Measurements from ENCODE around the gene ZFPM1. TPM values are rescaled to one million over a fixed set of nuclear protein-coding genes. Genes with fewer than 3 reads are reported as not detected.

The ZFPM1 gene
- total RNA-seq, 6 donors from 2014 or later = 1.0 to 8.4 (median 3.3) TPM

DNA sequence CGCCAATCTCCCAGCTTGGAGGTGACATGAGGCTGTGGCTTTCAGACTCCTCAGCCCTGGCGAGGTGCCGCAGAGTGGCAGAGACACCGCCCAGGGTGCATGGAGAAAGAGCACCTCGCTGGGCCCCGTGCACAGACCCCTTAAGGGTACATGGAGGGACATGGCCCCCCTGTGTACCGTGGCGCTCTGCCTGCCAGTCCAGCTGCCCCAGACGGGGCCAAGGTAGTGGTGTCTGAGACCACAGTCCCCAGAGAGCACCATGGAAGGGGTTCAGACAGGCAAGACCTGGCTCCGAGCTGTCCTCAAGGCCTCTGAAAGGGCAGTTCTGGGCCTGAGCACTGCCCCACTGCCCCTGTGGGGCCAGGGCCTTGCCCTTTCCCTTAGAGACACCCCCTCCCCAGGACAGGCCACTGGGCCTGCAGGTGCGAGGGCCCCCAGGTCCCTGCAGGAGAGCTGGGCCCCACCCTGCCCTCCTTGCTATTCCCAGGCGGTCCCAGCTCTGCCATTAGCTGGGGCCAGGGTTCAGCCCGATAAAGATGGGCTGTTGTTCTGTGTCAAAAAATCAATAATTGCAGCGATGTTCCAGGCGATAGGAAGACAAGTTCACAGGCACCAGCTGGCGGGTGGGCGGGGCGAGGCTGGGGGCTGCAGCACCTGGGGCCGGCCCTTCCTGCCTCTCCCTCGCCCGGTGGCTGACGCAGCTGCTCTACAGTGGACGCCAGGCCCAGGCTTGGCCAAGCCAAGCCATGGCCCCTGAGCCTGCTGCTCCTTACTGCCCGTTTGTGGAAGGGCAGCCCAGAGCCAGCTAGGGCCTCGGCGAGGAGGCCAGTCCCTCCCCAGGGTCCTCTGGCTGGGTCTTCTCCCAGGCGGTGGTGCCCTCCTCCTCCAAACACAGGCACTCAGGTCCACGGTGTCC, 51.7 kb downstream of the ZFPM1 start:
- H3K36me3 ChIP-seq = no peaks in the 10 kb centered on the region
- no peak overlapping the region for H3K4me3 ChIP-seq
- TF ChIP-seq EP300 (IDR thresholded peaks at IDR 0.05) = no peak
- no peak for TF ChIP-seq POLR2AphosphoS5 (IDR thresholded peaks at IDR 0.05)
- TF ChIP-seq, protein P1, sequence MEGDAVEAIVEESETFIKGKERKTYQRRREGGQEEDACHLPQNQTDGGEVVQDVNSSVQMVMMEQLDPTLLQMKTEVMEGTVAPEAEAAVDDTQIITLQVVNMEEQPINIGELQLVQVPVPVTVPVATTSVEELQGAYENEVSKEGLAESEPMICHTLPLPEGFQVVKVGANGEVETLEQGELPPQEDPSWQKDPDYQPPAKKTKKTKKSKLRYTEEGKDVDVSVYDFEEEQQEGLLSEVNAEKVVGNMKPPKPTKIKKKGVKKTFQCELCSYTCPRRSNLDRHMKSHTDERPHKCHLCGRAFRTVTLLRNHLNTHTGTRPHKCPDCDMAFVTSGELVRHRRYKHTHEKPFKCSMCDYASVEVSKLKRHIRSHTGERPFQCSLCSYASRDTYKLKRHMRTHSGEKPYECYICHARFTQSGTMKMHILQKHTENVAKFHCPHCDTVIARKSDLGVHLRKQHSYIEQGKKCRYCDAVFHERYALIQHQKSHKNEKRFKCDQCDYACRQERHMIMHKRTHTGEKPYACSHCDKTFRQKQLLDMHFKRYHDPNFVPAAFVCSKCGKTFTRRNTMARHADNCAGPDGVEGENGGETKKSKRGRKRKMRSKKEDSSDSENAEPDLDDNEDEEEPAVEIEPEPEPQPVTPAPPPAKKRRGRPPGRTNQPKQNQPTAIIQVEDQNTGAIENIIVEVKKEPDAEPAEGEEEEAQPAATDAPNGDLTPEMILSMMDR (IDR thresholded peaks at IDR 0.05) = no peak
- TF ChIP-seq POLR2A (IDR thresholded peaks at IDR 0.05) = no peak
- ATAC-seq (ENCODE audit: low FRiP score in 2 of 2) (no peak), DNase-seq (peak in 1 of 2 donors; percentile 64)
- H3K27ac ChIP-seq = no peak overlapping the region
- 89 to 93% methylated on average over 8 to 25 of the region's 28 CpGs for WGBS, 2 donors
- peaks cover under 1 to 12% (median 4%) of the 10 kb centered on the region in 4 donors for H3K4me1 ChIP-seq
- no peaks in the 10 kb centered on the region for H3K9me3 ChIP-seq
- H3K27me3 ChIP-seq = no peaks in the 10 kb centered on the region

DNA sequence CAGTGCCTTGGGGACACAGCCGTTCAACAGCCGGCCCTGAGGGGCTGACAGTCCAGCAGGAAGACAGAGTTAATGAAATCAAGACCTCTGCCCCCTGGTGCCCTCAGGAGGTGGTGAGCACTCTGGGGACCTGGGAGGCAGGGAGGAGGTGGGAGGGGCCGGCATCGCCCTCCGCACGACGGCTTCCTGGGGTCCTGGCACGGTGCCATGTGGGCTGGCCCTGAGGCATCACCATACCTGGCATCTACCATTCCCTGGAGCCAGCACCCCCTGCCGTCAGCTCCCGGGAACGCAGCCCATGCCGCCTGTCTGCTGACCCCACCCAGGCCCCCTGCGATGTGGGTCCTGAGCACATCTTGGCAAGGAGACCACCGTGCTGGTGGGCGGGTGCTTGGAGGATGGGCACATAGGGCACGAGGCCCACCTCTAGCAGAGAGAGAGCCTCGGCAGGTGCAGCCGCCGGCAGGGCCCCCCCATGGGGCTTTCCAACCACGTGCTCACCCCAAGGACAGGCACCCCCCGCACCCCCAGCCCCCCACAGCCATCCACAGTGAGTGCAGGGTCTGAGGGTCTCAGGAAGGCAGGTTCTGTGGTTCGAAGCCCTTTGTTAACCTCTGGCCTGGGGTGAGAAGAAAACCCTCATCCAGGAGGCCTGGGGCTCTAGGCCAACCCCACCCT, 52.5 kb downstream of the ZFPM1 start:
- Histone ChIP-seq H3K9me3 (no peaks in the 10 kb centered on the region), H3K27me3 (no peaks in the 10 kb centered on the region), H3K27ac (no peak overlapping the region), H3K4me3 (no peak overlapping the region), H3K36me3 (no peaks in the 10 kb centered on the region), H3K4me1 (peaks cover 0 to 7% (median 2%) of the 10 kb centered on the region in 4 donors)
- TF ChIP-seq EP300 (IDR thresholded peaks at IDR 0.05) (no peak), POLR2A (IDR thresholded peaks at IDR 0.05) (no peak), POLR2AphosphoS5 (IDR thresholded peaks at IDR 0.05) (no peak)
- TF ChIP-seq, protein P1 (IDR thresholded peaks at IDR 0.05) = peak in 4 of 6 experiments; percentile 45 to 63 (median 54)
- 44 to 60% methylated on average over 3 to 14 of the region's 22 CpGs for WGBS, 2 donors
- DNase-seq (peak; percentile 42 to 92), ATAC-seq (ENCODE audit: low FRiP score in 2 of 2) (peak; percentile 2 to 17)

DNA sequence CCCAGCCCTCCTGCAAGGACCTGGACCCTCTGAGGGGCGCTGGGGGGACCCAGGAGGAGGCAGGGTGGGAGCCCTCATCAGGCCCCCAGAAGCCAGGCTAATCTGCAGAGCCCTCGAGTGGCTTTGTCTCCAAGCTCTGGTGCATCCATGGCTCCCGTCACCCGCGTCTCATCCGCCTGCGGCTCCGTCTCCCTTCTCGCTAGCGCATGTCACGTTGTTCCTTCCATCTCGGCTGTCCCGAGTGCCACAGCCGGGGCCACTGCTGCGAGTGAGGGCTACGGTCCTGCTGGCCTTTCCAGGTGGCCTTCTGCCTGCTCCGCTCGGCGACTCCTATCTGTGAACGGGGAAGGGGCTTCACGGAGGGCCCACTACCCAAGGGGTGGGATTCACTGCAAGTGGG, 53.6 kb downstream of the ZFPM1 start:
- H3K4me1 ChIP-seq = peaks cover 0 to 7% (median 2%) of the 10 kb centered on the region in 4 donors
- 98% methylated on average over 18 to 19 of the region's 21 CpGs for WGBS, 2 donors
- no peaks in the 10 kb centered on the region for H3K27me3 ChIP-seq
- TF ChIP-seq POLR2AphosphoS5 (IDR thresholded peaks at IDR 0.05) = no peak
- TF ChIP-seq, protein P1 (IDR thresholded peaks at IDR 0.05) = no peak
- TF ChIP-seq POLR2A (IDR thresholded peaks at IDR 0.05) = no peak
- TF ChIP-seq EP300 (IDR thresholded peaks at IDR 0.05) = no peak
- H3K27ac ChIP-seq = no peak overlapping the region
- ATAC-seq (ENCODE audit: low FRiP score in 2 of 2) = no peak
- peak in 1 of 2 donors; percentile 72 for DNase-seq
- no peaks in the 10 kb centered on the region for H3K36me3 ChIP-seq
- no peak overlapping the region for H3K4me3 ChIP-seq
- no peaks in the 10 kb centered on the region for H3K9me3 ChIP-seq

DNA sequence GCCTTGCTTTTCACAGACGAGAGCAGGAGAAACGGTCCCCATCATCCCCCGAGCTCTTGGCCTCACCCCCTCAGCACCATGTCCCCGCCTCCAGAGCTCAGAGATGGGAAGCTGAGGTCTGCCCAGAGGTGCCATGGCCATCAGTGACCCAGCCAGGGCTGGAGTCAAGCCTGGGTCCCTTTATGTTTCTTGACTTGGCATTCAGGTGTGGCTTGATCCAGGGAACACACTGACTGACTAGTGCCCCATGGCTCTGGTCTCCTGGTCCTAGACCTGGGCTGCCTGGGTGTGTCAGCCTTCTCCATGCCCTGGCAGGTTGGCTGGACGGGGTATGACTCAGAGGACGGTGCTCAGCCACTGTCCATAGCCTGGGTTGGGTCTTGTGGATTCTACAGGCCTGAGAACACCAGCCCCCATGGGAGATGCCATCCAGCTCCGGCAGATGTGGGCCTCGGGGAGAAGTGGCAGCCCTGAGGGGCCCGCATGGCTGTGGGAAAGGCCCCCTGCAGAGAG, 54.2 kb downstream of the ZFPM1 start:
- Histone ChIP-seq H3K9me3 (no peaks in the 10 kb centered on the region), H3K4me1 (peaks cover 0 to 7% (median 2%) of the 10 kb centered on the region in 4 donors), H3K27ac (no peak overlapping the region), H3K36me3 (no peaks in the 10 kb centered on the region), H3K4me3 (no peak overlapping the region), H3K27me3 (no peaks in the 10 kb centered on the region)
- WGBS, 2 donors = 89 to 100% methylated on average over 3 to 4 of the region's 9 CpGs
- TF ChIP-seq POLR2AphosphoS5 (IDR thresholded peaks at IDR 0.05) = no peak
- TF ChIP-seq POLR2A (IDR thresholded peaks at IDR 0.05) = no peak
- TF ChIP-seq, protein P1 (IDR thresholded peaks at IDR 0.05) = no peak
- no peak for TF ChIP-seq EP300 (IDR thresholded peaks at IDR 0.05)
- DNase-seq (peak in 1 of 2 donors; percentile 53), ATAC-seq (ENCODE audit: low FRiP score in 2 of 2) (no peak)
